HG02623 (cell line): ENCODE data around the gene ZNF500.

Source experiments
- ATAC-seq: cut with Tn5 transposase; IDR thresholded peaks from one replicate; pipeline ENCODE4 v1.9.1; 2021; ENCODE audit warnings: moderate library complexity; ENCODE audit not compliant: unreplicated experiment

ZNF500 gene

DNA sequence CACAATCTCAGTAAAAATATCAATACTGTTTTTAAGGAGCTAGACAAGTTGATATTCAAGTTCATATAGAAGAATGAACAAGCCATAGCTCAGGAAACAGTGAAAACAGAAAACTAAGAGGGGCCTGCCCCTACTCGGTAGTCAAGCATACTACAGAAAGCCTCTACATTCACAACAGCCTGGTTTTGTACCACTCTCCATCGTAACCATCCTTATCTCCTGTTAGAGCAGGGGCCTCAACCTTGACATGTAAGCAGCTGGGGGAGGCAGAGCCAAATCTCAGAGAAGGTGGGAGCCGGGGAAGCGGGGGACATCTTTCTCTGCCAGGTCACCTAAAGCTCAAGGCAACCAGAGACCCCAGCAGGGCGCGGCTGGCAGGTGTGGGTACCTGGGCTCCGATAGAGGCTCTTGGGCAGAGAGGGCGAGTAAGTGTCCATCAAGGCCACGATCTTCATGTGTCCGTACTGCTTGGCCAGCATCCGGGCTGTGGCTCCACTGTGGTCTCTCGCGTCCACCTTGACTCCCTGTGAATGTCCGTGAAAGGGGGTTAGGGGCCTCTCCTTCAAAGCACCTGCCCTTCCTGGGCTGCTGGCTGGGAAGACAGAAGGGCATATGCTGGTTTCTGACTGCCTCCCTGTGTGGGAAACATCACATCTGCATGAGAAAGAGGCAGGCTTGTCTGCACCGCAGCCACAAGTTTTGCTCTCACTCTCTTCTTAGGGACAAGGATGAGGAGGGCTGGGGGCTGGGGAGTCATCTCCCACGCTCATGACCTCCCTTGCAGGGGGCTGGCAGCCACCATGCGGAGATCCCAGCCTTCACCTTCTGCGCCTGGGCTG lies 53.1 kb downstream of the ZNF500 start:
- no peak for ATAC-seq

DNA sequence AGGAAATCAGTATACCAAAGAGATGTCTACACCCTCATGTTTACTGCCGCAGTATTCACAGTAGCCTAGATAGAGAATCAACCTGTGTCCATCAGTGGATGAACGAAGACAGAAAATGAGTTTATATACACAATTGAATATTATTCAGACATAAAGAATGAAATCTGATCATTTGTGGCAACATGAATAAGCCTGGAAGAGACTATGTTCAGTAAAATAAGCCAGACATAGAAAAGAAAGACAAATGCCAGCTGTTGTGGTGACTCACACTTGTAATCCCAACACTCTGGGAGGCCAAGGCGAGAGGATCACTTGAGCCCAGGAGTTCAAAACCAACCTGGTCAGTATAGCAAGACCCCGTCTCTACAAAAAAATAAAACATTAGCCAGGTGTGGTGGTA lies 57.5 kb downstream of the ZNF500 start:
- no peak for ATAC-seq

DNA sequence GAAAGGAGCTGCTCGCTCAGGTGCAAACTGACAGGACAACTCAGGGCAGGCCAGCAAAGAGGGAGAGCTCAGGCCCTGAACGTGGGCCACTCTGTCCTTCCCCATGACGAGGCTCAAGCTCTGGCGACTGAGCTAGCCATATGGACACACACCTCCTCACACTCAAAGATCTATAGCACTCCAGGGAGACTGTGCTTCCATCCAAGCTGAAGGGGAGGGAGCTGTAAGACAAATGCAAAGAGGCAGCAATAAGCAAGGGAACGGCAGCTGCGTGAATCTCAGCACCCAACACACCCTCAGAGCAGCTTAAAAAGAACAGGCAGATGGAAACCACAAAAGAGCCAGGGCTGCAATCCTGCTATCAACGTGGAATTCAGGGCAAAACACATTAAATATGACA lies 60.1 kb downstream of the ZNF500 start:
- no peak for ATAC-seq

DNA sequence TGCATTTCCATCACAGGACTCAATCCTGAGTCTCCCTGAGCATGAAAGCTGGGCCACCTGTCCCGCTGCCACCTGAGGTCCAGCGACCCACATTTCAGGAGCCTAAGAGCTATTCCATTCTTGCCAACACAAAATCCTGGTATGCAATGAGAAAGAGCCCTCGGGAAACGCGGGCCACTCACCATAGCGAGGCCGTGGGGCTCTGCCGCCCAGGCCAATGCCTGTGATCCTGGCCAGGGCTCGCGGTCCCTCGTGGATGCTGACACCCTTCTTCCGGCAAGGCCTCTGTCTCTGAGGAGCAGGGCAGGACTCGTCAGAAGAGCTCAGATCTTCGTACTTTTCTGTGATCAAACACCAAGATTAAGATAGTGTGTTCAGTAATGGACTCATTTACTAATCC lies 62.0 kb downstream of the ZNF500 start:
- no peak for ATAC-seq

DNA sequence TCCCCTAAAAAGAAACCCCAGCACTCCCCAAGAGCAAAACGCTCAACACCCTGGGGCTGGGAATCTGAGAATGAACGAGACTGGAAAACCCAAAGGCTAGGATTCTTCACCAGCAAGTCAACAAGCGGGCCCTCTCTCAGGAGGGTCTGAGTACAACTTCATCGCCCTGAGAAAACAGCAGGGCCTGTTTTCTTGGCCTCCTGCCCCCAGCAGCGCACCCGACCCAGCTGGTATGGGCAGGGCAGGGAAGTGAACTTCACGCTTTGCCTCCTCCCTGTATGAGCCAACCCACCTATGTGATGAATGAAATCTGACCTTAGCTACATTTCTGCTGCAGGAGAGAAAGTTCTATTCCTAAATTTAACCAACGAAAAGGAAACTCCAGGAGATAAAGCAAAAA lies 62.5 kb downstream of the ZNF500 start:
- ATAC-seq: no peak

DNA sequence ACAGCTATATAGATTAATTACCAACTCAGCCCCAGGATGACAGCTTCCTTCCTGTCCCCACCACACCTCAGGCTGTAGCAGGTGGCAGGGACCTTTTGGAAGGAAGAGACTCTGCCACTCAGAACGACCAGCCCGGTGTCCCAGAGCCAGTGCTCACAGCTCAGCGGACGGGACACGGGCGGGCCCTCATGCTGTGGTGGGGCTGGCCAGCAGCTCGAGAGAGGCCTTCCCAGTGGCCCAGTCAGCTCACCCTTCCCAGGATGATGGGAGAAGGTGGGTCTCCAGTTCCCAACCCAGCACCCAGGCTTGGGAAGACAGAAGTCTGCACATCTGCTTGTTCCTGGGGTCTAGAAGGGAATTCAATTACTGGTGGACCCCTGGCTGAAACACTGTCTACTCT lies 63.1 kb downstream of the ZNF500 start:
- no peak for ATAC-seq

DNA sequence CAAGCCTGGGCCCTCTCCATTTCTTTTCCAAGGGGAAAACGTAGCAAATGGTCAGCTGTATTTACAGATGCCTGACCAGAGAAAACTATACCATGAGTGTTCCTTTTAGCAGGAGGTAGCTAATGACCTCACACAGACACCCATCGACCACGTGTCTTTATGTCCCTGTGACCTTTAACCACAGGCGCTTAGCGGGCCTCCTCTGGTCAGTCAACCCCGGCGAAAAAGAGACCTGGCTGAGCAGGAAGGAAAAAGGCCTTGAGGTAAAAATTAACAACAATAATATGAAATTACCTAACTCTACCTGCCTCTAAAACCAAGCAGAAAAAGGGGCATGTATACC lies 64.5 kb downstream of the ZNF500 start:
- no peak for ATAC-seq

DNA sequence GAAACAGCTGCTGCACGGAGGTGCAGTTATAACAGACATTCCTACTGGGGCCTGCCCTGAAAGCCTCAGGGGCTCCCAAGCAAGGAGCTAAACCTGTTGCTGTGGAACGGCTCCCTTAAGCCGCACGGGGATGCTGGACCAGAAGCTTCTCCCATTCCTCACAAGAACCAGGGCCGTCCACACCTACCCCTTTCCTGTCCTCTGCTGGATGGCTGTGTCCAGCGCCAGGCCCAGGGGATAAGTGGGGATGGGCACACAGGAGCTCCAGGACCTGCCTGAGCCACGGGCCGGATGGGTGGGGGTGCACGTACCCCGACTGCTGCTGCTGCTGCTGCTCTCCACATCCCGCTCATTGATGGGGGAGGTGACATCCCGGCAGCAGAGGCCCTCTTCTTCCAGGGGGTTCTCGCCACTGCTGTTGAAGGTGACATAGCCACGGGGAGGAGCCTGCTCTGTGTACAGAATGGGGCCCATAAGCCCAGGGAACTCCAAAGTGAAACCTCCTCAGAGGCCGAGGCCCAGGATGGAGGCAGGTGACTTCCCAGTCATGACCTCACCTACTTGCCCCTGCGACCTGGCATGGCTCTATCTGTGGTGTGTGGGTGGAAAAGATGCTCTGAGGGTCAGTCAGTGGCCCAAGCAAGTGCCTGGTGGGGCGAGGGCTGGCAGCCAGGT lies 65.0 kb downstream of the ZNF500 start:
- ATAC-seq: no peak

DNA sequence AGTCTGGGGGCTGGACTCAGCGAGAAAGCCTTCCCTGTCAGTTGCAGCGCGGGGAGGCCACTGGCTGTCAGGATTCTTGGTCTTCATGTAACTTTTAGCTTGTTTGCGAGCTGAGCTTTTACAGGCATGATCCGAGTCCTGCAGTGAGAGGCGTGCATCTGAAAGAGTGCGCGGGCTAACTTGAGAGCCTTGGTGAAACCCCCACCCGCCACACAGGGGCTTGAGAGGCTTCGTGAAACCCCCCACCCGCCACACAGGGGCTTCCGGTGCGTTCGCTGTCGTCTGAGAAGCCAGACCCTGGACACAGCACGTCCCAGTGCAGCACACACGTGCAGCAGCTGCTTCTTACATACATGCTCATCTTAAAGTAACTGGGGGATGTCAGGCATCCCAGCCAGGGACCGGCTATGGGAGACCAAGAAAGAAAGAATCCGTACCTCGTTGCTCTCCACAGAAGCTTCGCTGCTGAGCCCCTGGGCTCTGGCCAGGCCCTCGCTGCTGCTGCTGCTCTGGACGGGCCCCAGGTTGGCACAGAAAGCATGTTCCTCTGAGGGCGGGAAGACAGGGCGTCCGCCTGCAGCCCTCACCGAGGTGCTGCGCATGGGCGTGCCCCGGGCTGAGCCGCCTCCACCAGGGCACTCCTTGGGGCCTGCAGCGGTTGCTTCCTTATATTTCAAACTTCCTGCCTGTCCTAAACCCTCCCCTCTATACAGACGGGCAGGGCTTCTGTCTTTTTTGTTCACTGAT lies 65.8 kb downstream of the ZNF500 start:
- no peak for ATAC-seq

DNA sequence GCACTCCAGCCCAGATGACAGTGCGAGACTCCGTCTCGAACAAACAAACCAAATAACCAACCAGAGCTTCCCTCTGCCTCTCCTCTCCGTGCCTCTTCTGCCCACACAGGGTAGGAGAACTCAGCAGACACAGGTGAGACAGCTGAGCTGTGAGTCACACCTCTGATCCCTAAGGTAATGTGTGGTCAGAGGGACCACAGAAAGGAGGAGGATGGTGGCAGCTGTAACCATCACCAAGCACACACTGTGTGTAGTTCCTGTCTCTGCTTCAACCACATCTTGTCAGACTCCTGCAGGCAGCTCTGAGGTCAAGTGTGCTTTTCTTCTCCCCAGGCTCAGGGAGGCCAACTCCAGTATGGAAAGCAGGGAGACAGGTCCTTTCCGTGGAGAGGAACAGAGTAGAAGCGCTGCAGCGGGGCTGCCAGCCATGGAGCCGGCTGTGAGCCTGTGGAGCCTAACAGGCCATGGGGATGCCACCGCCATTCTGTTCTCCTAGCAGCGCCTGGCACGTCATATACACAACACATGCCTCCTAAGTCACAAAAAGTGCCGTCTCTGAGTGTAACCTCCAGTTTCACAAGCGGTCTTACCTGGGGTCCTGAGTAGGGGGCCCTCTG lies 66.5 kb downstream of the ZNF500 start:
- no peak for ATAC-seq

DNA sequence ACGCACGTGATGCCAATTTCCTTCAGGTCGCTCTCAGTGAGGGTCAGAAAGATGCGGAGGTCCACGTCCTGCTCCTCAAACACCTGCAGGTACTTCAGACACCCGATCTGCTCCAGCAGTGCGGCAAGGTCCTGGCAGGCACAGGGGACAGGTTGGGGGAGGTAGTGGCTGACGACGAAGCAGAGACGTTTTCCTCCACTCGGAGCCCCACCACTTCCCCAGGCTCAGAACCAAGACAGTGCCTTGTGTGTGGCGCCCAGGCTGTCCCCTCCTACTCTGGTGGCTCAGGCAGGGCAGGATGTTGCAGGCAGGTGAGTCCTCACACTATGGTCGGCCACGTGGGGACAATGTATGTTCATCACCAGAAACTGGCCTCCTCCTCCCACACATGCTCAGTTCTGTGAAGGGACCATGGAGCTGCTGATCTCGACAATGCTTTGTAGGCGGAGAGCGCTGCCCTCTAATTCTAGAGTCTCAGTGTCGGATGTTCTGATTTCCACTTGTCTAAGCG lies 67.9 kb downstream of the ZNF500 start:
- ATAC-seq: no peak

DNA sequence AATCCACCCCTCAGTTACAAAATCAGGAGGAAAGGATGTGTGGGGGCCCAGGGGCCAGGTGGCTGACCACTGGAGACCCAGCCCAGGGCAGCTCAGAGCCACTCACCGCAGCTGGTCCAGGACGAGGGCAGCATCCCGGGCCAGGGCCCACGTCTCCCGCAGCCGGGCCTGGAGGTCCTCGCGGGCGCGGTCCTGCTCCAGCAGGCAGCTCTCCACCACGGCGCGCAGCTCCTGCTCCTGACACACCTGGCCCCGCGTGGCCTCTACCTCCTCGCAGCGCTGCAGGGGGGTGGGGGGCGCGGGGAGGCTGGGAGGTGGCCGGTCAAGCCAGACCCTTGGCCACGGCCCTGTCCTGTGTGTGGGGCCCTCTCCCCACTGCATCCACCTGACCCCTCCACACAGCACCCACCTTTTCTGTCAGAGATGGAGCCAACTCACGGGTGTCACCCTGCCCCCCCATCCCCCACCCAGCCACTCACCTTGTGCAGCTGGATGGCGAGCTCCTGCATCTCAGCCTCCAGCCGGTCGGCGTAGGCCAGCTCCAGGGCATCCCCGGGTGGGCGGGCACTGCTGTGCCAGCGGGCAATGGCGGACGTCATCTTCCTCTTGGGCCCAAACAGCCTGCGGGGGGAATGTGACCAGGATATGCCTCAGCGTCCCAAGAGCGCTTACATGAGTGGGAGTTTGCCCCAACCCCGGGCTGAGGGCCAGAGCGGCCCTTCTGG lies 68.5 kb downstream of the ZNF500 start:
- ATAC-seq: no peak
